A673 (cell line): Measurements from ENCODE around the gene CD226. TPM values are rescaled to one million over a fixed set of nuclear protein-coding genes. Genes with fewer than 3 reads are reported as not detected.

Source experiments
- BruUV-seq: library from RNA; stranded (reverse); fragments of 400-500 nt; replicated peaks from 2 replicates; lab custom pipeline; 2021; lab: Mats Ljungman, UMichigan
- CTCF ChIA-PET: fragments of 300-600 bp; sonication (Branson Sonifier 250); formaldehyde crosslinking; loops from one replicate; lab custom pipeline; 2022; ENCODE audit warnings: antibody characterized with exemption; lab: Charles Lee
- POLR2A ChIA-PET: fragments of 300-600 bp; sonication (Branson Sonifier 250); formaldehyde crosslinking; loops from one replicate; lab custom pipeline; 2022; ENCODE audit warnings: antibody characterized with exemption; ENCODE audit not compliant: low non-redundant PET; lab: Charles Lee
- DNase-seq: peaks from one replicate; pipeline ENCODE4 v3.0.0-alpha.2; 2015; ENCODE audit warnings: low spot score
- H3K27ac ChIP-seq: fragments of 200-600 bp; sonication (generic); 2 replicates; pipeline ENCODE4 v1.5.1; 2016; ENCODE audit warnings: mixed run types, low read depth, mild to moderate bottlenecking, mixed read lengths, antibody characterized with exemption, low read length; ENCODE audit not compliant: poor library complexity, severe bottlenecking
- H3K27me3 ChIP-seq: fragments of 200-600 bp; sonication (generic); replicated peaks from 2 replicates; pipeline ENCODE4 v1.6.1; 2017; ENCODE audit warnings: mixed run types, low read depth, mild to moderate bottlenecking, mixed read lengths, antibody characterized with exemption, low read length; ENCODE audit not compliant: insufficient read depth, poor library complexity
- H3K36me3 ChIP-seq: fragments of 200-600 bp; sonication (generic); 2 replicates; pipeline ENCODE4 v1.6.1; 2016; ENCODE audit warnings: mixed run types, mild to moderate bottlenecking, mixed read lengths, antibody characterized with exemption, low read length; ENCODE audit not compliant: insufficient read depth, poor library complexity, severe bottlenecking
- H3K4me1 ChIP-seq: fragments of 200-600 bp; sonication (generic); 2 replicates; pipeline ENCODE4 v1.6.1; 2017; ENCODE audit warnings: mixed run types, mild to moderate bottlenecking, mixed read lengths, antibody characterized with exemption, low read length; ENCODE audit not compliant: insufficient read depth, poor library complexity, severe bottlenecking
- H3K4me3 ChIP-seq: fragments of 200-600 bp; sonication (generic); 2 replicates; pipeline ENCODE4 v1.5.1; 2016; ENCODE audit warnings: low read depth, mixed run types, mild to moderate bottlenecking, mixed read lengths, low read length; ENCODE audit not compliant: poor library complexity, severe bottlenecking
- H3K9me3 ChIP-seq: fragments of 200-600 bp; sonication (generic); 2 replicates; pipeline ENCODE4 v1.6.1; 2016; ENCODE audit warnings: mixed run types, low read depth, mild to moderate bottlenecking, mixed read lengths, antibody characterized with exemption, low read length; ENCODE audit not compliant: poor library complexity, severe bottlenecking
- CTCF ChIP-seq: fragments of 300-800, 200-600 bp; sonication (generic); conservative IDR thresholded peaks from 2 replicates; pipeline ENCODE4 v1.5.1; 2017; ENCODE audit warnings: low read depth, mild to moderate bottlenecking, antibody characterized with exemption, low read length, moderate library complexity, mixed read lengths
- EZH2 ChIP-seq: fragments of 200-600 bp; sonication (generic); IDR thresholded peaks from 2 replicates; pipeline ENCODE4 v1.6.1; 2017; ENCODE audit warnings: borderline replicate concordance, low read depth, mild to moderate bottlenecking, mixed read lengths, antibody characterized with exemption, low read length; ENCODE audit not compliant: poor library complexity, severe bottlenecking
- intact Hi-C: fragments of 100-400 bp; cut with micrococcal nuclease; formaldehyde crosslinking; loops from one replicate; pipeline ENCODE4 v1.10.0; 2022; ENCODE audit not compliant: unreplicated experiment
- total RNA-seq: library from RNA; stranded (reverse); gene quantifications from 2 replicates; pipeline ENCODE4 v1.2.3, GENCODE V29; 2021

Gene CD226
- total RNA-seq, 1 experiment from 2014 or later = 0.71 TPM

GRCh38 chr18:69949538-69949936, 1.9 kb upstream of the CD226 start:
- CTCF ChIA-PET = no interaction called here
- H3K27me3 ChIP-seq = no peaks in the 10 kb centered on the region
- H3K27ac ChIP-seq = no peak overlapping the region
- H3K4me3 ChIP-seq = no peak overlapping the region
- POLR2A ChIA-PET = no interaction called here
- no peak for DNase-seq
- TF ChIP-seq EZH2 (no peak), CTCF (no peak)
- BruUV-seq = no TSS peak
- no peaks in the 10 kb centered on the region for H3K9me3 ChIP-seq
- no peaks in the 10 kb centered on the region for H3K4me1 ChIP-seq
- H3K36me3 ChIP-seq = no peaks in the 10 kb centered on the region
- intact Hi-C loops = no loop called here

DNA sequence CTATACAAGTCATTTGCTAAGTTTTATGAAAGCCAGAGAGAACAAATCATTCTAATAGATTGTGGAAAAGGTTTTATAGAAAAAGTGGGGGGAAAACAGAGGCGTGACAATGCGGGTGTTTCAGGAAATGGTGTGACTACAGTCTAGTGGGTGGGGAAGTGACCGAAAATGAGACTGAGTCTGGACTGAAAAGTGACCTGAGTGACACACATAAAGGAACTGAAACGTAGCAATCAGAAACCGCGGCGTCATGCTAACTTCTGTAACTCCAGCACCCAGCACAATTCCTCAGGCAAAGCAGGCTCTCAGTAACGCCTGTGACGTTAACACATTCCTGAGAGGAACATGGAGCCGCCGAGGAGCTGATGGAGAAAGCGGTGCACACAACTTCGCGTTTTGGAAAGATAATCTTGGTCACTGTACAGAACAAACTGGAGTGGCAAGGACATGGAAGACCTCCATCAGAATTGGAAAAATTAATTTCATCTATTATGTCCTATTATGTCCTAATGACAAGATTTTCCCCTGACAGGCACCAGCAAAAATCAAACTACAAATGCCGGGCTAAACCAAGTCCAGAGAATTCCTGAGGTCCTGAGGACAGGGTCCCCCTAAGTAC, 1.4 kb upstream of the CD226 start:
- no peak for TF ChIP-seq EZH2
- no peak for TF ChIP-seq CTCF
- CTCF ChIA-PET = no interaction called here
- Histone ChIP-seq H3K9me3 (no peaks in the 10 kb centered on the region), H3K27me3 (no peaks in the 10 kb centered on the region), H3K27ac (no peak overlapping the region), H3K4me3 (no peak overlapping the region), H3K36me3 (no peaks in the 10 kb centered on the region), H3K4me1 (no peaks in the 10 kb centered on the region)
- intact Hi-C loops = no loop called here
- POLR2A ChIA-PET = no interaction called here
- no peak for DNase-seq
- BruUV-seq = no TSS peak

- no peak overlapping the region for H3K27ac ChIP-seq
- no peaks in the 10 kb centered on the region for H3K4me1 ChIP-seq
- ChIA-PET POLR2A (no interaction called here), CTCF (no interaction called here)
- no TSS peak for BruUV-seq
- no peaks in the 10 kb centered on the region for H3K36me3 ChIP-seq
- H3K27me3 ChIP-seq = no peaks in the 10 kb centered on the region
- no peak overlapping the region for H3K4me3 ChIP-seq
- no peak for DNase-seq
- TF ChIP-seq CTCF (no peak), EZH2 (no peak)
- H3K9me3 ChIP-seq = no peaks in the 10 kb centered on the region
- intact Hi-C loops = no loop called here
Observed at GRCh38 chr18:69948256-69948655, 583 bp upstream of the CD226 start.
